Stimulated activated CD4-positive, alpha-beta T cell treated with anti-CD3 and anti-CD28 coated beads, Interleukin-2, amount 100 ng/mL, for 48 hours (primary cell): Measurements from ENCODE around the gene CHIC1.
A peak's percentile ranks its signal among the peaks of the same experiment; 100 is the strongest.
"Not testable (repeated sequence)": the region's sequence is repeated elsewhere in the genome, so short reads cannot be mapped to it uniquely, and the experiment has no call there.

ENCODE experiments used
- DNase-seq, 2 donors: peaks; one replicate each; pipeline ENCODE4 v3.0.0-alpha.2; 2020

CHIC1 gene

GRCh38 chrX:73562984-73563737 is at the start of gene CHIC1:
TSS of gene CHIC1 (plus strand) at chrX:73563197. CDS start at chrX:73563285, 88 bp downstream.
- DNase-seq = peak; percentile 44 to 48

DNA sequence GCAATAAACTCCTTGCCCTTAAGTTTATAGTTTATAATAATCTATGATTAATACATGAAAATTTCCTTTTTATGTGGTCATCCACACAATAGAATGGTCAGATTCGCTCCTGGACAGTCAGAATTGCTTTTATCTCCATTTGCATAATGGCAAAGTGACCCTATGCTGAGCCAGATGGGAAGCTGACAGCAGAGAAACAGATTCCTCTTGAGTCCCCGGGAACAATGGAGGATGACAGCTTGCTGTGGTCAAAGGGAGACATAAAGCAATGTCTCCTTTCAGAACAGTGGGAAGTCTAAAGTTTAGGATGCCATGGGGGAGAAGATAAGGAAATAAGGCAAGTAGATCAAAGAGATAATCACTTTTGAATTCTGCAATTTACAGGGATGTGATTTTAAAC is 40.2 kb upstream of the CHIC1 start:
- not testable (repeated sequence) for DNase-seq

DNA sequence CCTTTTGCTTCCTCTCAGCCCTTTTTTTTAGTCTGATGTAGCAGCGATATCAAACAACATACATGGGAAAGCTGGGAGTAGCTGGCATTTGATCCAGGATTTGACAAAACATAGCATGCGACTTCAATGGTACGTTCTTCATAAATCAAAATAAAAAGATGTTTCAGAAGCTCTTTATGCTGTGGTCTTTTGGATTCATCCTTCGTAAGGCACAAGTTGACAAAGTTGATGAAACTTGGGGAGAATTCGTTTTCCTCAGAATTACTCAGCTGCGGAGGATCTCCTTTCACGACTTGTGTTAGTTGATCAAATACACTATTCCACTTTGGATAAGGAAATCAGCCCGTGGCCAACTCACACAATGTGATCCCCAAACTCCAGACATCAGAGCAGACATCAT is 38.1 kb upstream of the CHIC1 start:
- no peak for DNase-seq

DNA sequence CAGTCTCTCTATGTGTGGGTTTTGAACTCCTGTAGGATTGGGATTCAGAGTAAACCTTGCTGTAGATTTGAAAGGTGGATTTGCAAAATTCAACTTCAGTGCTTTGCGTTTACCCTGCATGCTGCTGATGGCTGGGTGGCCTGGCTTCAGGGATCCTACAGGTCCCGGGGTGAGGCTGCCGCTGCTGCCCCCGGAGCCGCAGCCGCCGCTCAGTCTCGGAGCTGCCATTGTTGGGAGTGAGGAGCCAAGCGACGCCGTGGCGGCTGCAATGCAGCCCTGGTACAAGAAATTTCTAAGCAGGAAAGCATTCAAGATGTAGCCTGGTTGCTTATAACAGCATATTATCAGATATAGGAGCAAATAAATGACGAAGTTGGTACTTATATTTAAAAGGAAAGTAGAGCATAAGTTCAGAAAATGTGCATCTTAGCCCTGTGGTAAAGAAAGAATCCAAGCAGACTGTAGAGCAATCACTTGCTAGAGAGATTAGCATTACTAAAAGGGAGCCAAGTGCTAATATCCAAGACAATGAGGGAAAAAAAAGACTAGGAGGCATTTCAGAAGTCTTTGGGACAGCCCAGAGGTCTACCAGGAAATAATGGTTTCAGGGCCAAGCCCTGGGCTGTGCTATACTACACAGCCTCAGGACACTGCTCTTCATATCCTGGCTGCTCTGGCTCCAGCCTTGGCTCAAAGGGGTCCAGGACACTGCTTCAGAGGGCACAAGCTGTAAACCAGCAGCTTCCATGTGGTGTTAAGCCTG is 36.9 kb upstream of the CHIC1 start:
- no peak for DNase-seq

- DNase-seq = not testable (repeated sequence)
These were observed 31.3 kb upstream of the CHIC1 start for GRCh38 chrX:73531655-73532054.

DNA sequence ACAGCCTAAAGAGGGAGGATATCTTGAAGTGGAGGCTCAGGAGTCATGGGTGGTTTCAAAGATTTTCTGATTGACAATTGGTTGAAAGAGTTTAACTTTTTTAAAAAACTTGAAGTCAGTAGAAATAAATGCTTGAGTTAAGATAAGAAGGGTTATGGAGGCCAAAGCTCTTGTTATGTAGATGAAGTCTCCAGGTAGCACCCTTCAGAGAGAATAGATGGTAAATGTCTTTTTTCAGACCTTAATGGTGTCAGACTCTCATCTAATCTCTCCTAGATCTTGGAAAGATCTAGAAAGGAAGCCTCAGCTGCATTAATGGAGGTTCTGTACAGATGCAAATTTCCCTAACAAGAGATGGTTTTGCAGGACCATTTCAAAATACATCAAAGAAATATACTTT is 6.8 kb upstream of the CHIC1 start:
- no peak for DNase-seq

GRCh38 chrX:73561801-73562200 is 1.2 kb upstream of the CHIC1 start:
- no peak for DNase-seq

- no peak for DNase-seq
These were observed 539 bp upstream of the CHIC1 start for GRCh38 chrX:73562458-73562857.

- no peak for DNase-seq
These were observed 706 bp downstream of the CHIC1 start for GRCh38 chrX:73563738-73564068.

GRCh38 chrX:73577361-73577760 is 14.4 kb downstream of the CHIC1 start:
- DNase-seq = no peak

DNA sequence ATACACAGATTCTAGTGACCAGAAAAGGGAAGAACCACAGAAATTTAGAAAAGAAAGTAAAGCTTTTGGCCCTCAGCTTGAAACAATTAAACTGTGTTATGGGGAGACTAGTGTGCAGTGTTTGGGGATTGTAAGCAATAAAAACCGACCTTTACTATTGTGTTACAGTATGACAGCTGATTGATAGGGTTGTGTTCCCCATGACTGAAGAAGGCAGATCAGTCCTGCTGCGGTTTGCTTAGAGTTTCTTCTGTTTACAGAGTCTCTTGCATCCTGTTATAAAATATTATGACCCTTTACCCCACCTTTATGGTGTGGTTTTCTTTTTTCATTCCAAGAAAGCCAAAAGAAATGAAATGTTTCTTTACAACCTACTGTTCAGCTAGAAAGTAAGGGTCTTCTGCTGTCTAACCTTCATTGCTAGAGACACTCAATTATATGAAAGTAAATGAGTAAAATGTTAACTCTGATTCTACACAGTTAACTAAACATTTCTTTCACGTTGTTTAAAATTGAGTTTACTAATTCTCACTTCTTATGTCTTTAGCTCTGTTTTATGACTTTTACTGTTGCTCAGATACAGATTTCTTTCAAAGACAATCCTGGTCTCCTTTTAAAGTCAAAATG is 18.1 kb downstream of the CHIC1 start:
- DNase-seq = no peak

GRCh38 chrX:73597758-73598157 is 34.8 kb downstream of the CHIC1 start:
- not testable (repeated sequence) for DNase-seq

- no peak for DNase-seq
These were observed 52.0 kb downstream of the CHIC1 start for GRCh38 chrX:73615022-73615421.

DNA sequence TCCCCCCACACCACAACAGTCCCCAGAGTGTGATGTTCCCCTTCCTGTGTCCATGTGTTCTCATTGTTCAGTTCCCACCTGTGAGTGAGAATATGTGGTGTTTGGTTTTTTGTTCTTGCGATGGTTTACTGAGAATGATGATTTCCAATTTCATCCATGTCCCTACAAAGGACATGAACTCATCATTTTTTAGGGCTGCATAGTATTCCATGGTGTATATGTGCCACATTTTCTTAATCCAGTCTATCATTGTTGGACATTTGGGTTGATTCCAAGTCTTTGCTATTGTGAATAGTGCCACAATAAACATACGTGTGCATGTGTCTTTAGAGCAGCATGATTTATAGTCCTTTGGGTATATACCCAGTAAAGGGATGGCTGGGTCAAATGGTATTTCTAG is 78.7 kb downstream of the CHIC1 start:
- DNase-seq = not testable (repeated sequence)

DNA sequence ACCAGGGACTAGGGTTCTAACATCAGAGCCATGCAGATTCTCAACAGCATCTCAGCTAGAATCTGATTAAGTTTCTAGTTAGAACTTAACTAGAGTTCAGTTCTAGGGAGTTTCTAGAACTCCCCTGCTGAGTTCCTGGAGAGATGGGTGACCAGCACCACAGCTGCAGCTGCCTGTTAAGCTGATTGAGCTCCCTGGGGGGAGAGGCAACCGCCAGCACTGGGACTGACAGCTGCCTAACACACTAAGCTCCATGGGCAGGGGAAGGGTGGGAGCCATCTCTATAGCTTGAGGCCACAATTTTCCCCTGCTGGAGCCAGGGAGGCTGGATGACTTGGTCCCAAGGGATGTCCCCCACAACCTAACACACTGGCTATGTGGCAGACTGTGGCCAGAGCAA is 84.2 kb downstream of the CHIC1 start:
- DNase-seq = no peak

GRCh38 chrX:73647632-73648322 is 84.8 kb downstream of the CHIC1 start:
- no peak for DNase-seq

DNA sequence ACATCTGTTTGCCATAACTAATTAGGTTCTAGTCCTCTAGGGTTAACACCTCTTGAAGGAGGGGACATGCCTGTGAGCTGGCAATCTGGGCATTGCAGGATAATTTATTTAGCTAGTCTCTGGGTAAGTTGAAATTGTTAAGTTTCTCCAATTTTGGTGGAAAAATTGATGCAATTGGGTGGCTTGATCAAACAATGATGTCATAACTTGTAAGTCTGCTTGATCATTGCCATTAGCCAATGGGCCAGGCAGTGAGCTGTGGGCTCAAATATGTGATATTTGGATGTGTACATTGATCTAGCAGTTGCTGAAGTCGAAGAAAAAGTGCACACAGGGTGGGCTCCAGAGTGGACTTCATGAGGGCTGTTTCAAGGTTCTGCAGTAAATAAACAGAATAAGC is 98.3 kb downstream of the CHIC1 start:
- not testable (repeated sequence) for DNase-seq

GRCh38 chrX:73668779-73669178 is 105.8 kb downstream of the CHIC1 start:
- no peak for DNase-seq

- DNase-seq = no peak
These were observed 118.4 kb downstream of the CHIC1 start for GRCh38 chrX:73681408-73681807.

- DNase-seq = no peak
These were observed 120.4 kb downstream of the CHIC1 start for GRCh38 chrX:73683236-73683859.

GRCh38 chrX:73707014-73707413 is 144.0 kb downstream of the CHIC1 start:
- DNase-seq = not testable (repeated sequence)

GRCh38 chrX:73728602-73729001 is 165.6 kb downstream of the CHIC1 start:
- DNase-seq = no peak
